Astrocyte (in vitro differentiated cells and primary cell): ENCODE measurements around the gene DAB2. TPM values are rescaled to one million over a fixed set of nuclear protein-coding genes. Genes with fewer than 3 reads are reported as not detected.

ENCODE experiments used
- DNase-seq: peaks from one replicate; pipeline ENCODE4 v3.0.0-alpha.2; 2010; ENCODE audit warnings: low read depth
- FAIRE-seq: peaks from 2 replicates; lab custom pipeline; 2011; peaks lifted over from hg19 to GRCh38; lab: Jason Lieb, UNC
- H2AFZ ChIP-seq: 2 replicates; pipeline ENCODE4 v1.6.0; 2012; ENCODE audit warnings: low read depth, low read length, inconsistent platforms
- H3K27ac ChIP-seq: 2 replicates; pipeline ENCODE4 v1.5.1; 2011; ENCODE audit warnings: low read depth, low read length, inconsistent platforms
- H3K27me3 ChIP-seq: 2 replicates; pipeline ENCODE4 v1.6.0; 2011; ENCODE audit warnings: low read length, inconsistent platforms; ENCODE audit not compliant: insufficient read depth
- H3K36me3 ChIP-seq: 2 replicates; pipeline ENCODE4 v1.5.1; 2011; ENCODE audit warnings: low read length, inconsistent platforms; ENCODE audit not compliant: insufficient read depth
- H3K4me1 ChIP-seq: 2 replicates; pipeline ENCODE4 v1.5.1; 2011; ENCODE audit warnings: low read length, inconsistent platforms; ENCODE audit not compliant: insufficient read depth
- H3K4me2 ChIP-seq: 2 replicates; pipeline ENCODE4 v1.6.0; 2012; ENCODE audit warnings: low read length, inconsistent platforms
- H3K4me3 ChIP-seq: 2 replicates; pipeline ENCODE4 v1.5.1; 2011; ENCODE audit warnings: low read depth, mild to moderate bottlenecking, low read length, inconsistent platforms; ENCODE audit not compliant: insufficient read depth
- H3K79me2 ChIP-seq: 2 replicates; pipeline ENCODE4 v1.6.0; 2012; ENCODE audit warnings: mild to moderate bottlenecking, low read length, inconsistent platforms; ENCODE audit not compliant: insufficient read depth
- H3K9ac ChIP-seq: 2 replicates; pipeline ENCODE4 v1.6.0; 2012; ENCODE audit warnings: mild to moderate bottlenecking, low read length, inconsistent platforms
- H3K9me3 ChIP-seq: 2 replicates; pipeline ENCODE4 v1.5.1; 2012; ENCODE audit warnings: low read depth, mild to moderate bottlenecking, low read length, inconsistent platforms; ENCODE audit not compliant: insufficient read depth
- H4K20me1 ChIP-seq: 2 replicates; pipeline ENCODE4 v1.6.0; 2012; ENCODE audit warnings: low read length, inconsistent platforms; ENCODE audit not compliant: insufficient read depth
- H3K27ac Mint-ChIP-seq: one replicate; pipeline ENCODE4 v1.8.0; 2021; ENCODE audit warnings: mild to moderate bottlenecking, mixed read lengths; ENCODE audit not compliant: unreplicated experiment
- H3K27me3 Mint-ChIP-seq: one replicate; pipeline ENCODE4 v1.8.0; 2021; ENCODE audit warnings: low read depth, mixed read lengths; ENCODE audit not compliant: unreplicated experiment
- H3K36me3 Mint-ChIP-seq: one replicate; pipeline ENCODE4 v1.8.0; 2021; ENCODE audit warnings: low read depth, mixed read lengths; ENCODE audit not compliant: unreplicated experiment
- H3K4me1 Mint-ChIP-seq: one replicate; pipeline ENCODE4 v1.8.0; 2021; ENCODE audit warnings: low read depth, mixed read lengths; ENCODE audit not compliant: unreplicated experiment
- H3K4me3 Mint-ChIP-seq: one replicate; pipeline ENCODE4 v1.8.0; 2021; ENCODE audit warnings: mild to moderate bottlenecking, moderate library complexity, mixed read lengths; ENCODE audit not compliant: unreplicated experiment
- H3K9me3 Mint-ChIP-seq: one replicate; pipeline ENCODE4 v1.8.0; 2021; ENCODE audit warnings: mild to moderate bottlenecking, mixed read lengths; ENCODE audit not compliant: unreplicated experiment
- EZH2 ChIP-seq: IDR thresholded peaks from 2 replicates; pipeline ENCODE4 v1.6.1; 2012; ENCODE audit warnings: mild to moderate bottlenecking, low read length, inconsistent platforms; ENCODE audit not compliant: insufficient read depth
- total RNA-seq: library from RNA; stranded (reverse); gene quantifications from 2 replicates; pipeline ENCODE4 v1.2.1, GENCODE V29; 2021
- TF ChIP-seq, protein P1 (sequence below): IDR thresholded peaks from 2 replicates; pipeline ENCODE4 v1.5.1; 2011; ENCODE audit warnings: low read depth, mild to moderate bottlenecking, inconsistent platforms, low read length, moderate library complexity; ENCODE audit not compliant: insufficient read depth

The DAB2 gene
- total RNA-seq, 1 donor from 2014 or later = 84.5 TPM

DNA sequence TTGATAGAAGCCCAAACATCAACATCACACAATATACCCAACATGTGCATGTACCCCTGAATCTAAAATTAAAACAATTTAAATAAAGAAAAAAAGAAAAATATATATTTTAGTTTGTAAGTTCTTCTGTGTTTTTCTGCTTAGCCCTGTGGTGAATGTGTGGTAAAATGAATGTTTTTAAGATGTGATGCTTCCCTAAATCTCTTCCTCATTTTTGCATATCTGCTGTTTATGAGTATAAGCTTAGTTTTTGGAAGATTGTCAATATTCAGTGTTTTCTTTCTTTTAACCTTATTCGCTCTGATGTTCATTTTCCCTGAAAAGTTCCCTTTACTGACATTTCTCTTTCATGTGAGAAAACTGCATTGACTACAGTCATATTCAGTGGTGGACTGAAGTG lies 44.4 kb upstream of the DAB2 start:
- TF ChIP-seq, protein P1, sequence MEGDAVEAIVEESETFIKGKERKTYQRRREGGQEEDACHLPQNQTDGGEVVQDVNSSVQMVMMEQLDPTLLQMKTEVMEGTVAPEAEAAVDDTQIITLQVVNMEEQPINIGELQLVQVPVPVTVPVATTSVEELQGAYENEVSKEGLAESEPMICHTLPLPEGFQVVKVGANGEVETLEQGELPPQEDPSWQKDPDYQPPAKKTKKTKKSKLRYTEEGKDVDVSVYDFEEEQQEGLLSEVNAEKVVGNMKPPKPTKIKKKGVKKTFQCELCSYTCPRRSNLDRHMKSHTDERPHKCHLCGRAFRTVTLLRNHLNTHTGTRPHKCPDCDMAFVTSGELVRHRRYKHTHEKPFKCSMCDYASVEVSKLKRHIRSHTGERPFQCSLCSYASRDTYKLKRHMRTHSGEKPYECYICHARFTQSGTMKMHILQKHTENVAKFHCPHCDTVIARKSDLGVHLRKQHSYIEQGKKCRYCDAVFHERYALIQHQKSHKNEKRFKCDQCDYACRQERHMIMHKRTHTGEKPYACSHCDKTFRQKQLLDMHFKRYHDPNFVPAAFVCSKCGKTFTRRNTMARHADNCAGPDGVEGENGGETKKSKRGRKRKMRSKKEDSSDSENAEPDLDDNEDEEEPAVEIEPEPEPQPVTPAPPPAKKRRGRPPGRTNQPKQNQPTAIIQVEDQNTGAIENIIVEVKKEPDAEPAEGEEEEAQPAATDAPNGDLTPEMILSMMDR = no peak
- TF ChIP-seq EZH2 = no peak
- H3K4me2 ChIP-seq = no peak overlapping the region
- no peaks in the 10 kb centered on the region for H3K36me3 Mint-ChIP-seq
- no peaks in the 10 kb centered on the region for H3K36me3 ChIP-seq
- no peak for DNase-seq
- no peaks in the 10 kb centered on the region for H4K20me1 ChIP-seq
- no peaks in the 10 kb centered on the region for H3K27me3 ChIP-seq
- no peak overlapping the region for H3K4me3 ChIP-seq
- peaks cover 2% of the 10 kb centered on the region for H3K9me3 Mint-ChIP-seq
- H3K27ac ChIP-seq = no peak overlapping the region
- no peaks in the 10 kb centered on the region for H3K9me3 ChIP-seq
- no peaks in the 10 kb centered on the region for H3K79me2 ChIP-seq
- no peak overlapping the region for H2AFZ ChIP-seq
- H3K4me1 Mint-ChIP-seq = peaks cover 18% of the 10 kb centered on the region
- no peaks in the 10 kb centered on the region for H3K27me3 Mint-ChIP-seq
- peaks cover 16% of the 10 kb centered on the region for H3K4me1 ChIP-seq
- H3K27ac Mint-ChIP-seq = no peak overlapping the region
- H3K9ac ChIP-seq = no peak overlapping the region
- no peak for FAIRE-seq
- no peak overlapping the region for H3K4me3 Mint-ChIP-seq

- Mint-ChIP-seq H3K36me3 (no peaks in the 10 kb centered on the region), H3K4me3 (no peak overlapping the region), H3K27me3 (no peaks in the 10 kb centered on the region), H3K4me1 (peaks cover 13% of the 10 kb centered on the region), H3K9me3 (peaks cover 2% of the 10 kb centered on the region), H3K27ac (no peak overlapping the region)
- no peak overlapping the region for H3K4me3 ChIP-seq
- no peaks in the 10 kb centered on the region for H3K36me3 ChIP-seq
- no peaks in the 10 kb centered on the region for H3K79me2 ChIP-seq
- no peak overlapping the region for H3K27ac ChIP-seq
- H3K4me1 ChIP-seq = peaks cover 3% of the 10 kb centered on the region
- H3K27me3 ChIP-seq = no peaks in the 10 kb centered on the region
- H2AFZ ChIP-seq = no peak overlapping the region
- H3K9me3 ChIP-seq = no peaks in the 10 kb centered on the region
- H4K20me1 ChIP-seq = no peaks in the 10 kb centered on the region
- no peak for FAIRE-seq
- no peak overlapping the region for H3K9ac ChIP-seq
- no peak overlapping the region for H3K4me2 ChIP-seq
- TF ChIP-seq EZH2 = no peak
- TF ChIP-seq, protein P1 = no peak
- no peak for DNase-seq
Measured at GRCh38 chr5:39466846-39467245, 42.1 kb upstream of the DAB2 start.

DNA sequence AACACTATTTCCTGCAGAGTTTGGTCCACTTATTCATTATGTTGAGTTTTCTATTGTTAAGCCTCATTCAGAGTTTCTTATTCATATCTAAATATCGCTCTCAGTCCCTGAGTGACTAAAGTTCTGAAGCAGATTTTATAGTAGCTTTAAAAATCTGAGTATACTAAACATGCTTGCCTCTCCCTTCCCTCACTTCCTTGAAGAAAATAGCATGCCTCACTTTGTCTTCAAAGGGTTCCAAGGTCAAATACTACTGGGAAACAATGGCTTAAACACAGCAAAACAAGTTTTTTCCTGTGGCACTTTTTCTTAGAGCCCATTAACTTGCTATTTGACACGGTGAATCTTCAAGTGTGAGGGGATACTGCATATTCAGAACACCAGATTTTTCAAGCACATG lies 41.1 kb upstream of the DAB2 start:
- Histone ChIP-seq H3K4me3 (no peak overlapping the region), H3K9ac (no peak overlapping the region), H3K4me1 (no peaks in the 10 kb centered on the region), H3K79me2 (no peaks in the 10 kb centered on the region), H4K20me1 (no peaks in the 10 kb centered on the region), H3K36me3 (no peaks in the 10 kb centered on the region), H3K27me3 (no peaks in the 10 kb centered on the region), H3K4me2 (no peak overlapping the region), H3K27ac (no peak overlapping the region), H3K9me3 (no peaks in the 10 kb centered on the region), H2AFZ (no peak overlapping the region)
- H3K36me3 Mint-ChIP-seq = no peaks in the 10 kb centered on the region
- TF ChIP-seq EZH2 = no peak
- TF ChIP-seq, protein P1 = no peak
- no peak for FAIRE-seq
- no peak overlapping the region for H3K4me3 Mint-ChIP-seq
- no peak overlapping the region for H3K27ac Mint-ChIP-seq
- H3K9me3 Mint-ChIP-seq = no peaks in the 10 kb centered on the region
- peaks cover 17% of the 10 kb centered on the region for H3K4me1 Mint-ChIP-seq
- no peaks in the 10 kb centered on the region for H3K27me3 Mint-ChIP-seq
- no peak for DNase-seq
